OCI-LY3 (cell line): ENCODE measurements around the gene TBC1D7.

Source experiments
- H2AFZ ChIP-seq: fragments of 200-600, 300-600 bp; shearing (Covaris generic); 2 replicates; pipeline ENCODE4 v1.6.0; 2014; ENCODE audit warnings: antibody characterized with exemption, low read depth, low read length
- H3K27ac ChIP-seq: fragments of 200-600, 300-600 bp; sonication (generic); 2 replicates; pipeline ENCODE4 v1.5.1; 2014; ENCODE audit warnings: mild to moderate bottlenecking, low read length, moderate library complexity, mixed read lengths
- H3K27me3 ChIP-seq: fragments of 200-600, 300-600 bp; sonication (generic); 2 replicates; pipeline ENCODE4 v1.6.1; 2014; ENCODE audit warnings: low read depth, low read length, mixed read lengths
- H3K36me3 ChIP-seq: fragments of 200-600, 300-600 bp; sonication (generic); replicated peaks from 2 replicates; pipeline ENCODE3; 2014; ENCODE audit warnings: low read depth, low read length, mixed read lengths
- H3K4me1 ChIP-seq: fragments of 300-600, 200-600 bp; sonication (generic); 2 replicates; pipeline ENCODE4 v1.6.1; 2014; ENCODE audit warnings: low read length, mixed read lengths
- H3K4me2 ChIP-seq: fragments of 200-600, 300-600 bp; sonication (generic); 2 replicates; pipeline ENCODE4 v1.6.1; 2014; ENCODE audit warnings: low read length, mixed read lengths
- H3K4me3 ChIP-seq: fragments of 300-600, 200-600 bp; sonication (generic); 2 replicates; pipeline ENCODE4 v1.5.1; 2014; ENCODE audit warnings: antibody characterized with exemption, mild to moderate bottlenecking, low read length, moderate library complexity
- H3K79me2 ChIP-seq: fragments of 300-600, 200-600 bp; shearing (Covaris generic); 2 replicates; pipeline ENCODE4 v1.6.1; 2014; ENCODE audit warnings: mild to moderate bottlenecking, low read length, mixed read lengths
- H3K9ac ChIP-seq: fragments of 300-600, 200-600 bp; shearing (Covaris generic); 2 replicates; pipeline ENCODE4 v1.6.0; 2014; ENCODE audit warnings: mild to moderate bottlenecking, low read length, moderate library complexity
- H3K9me3 ChIP-seq: fragments of 200-600, 300-600 bp; shearing (Covaris generic); 2 replicates; pipeline ENCODE4 v1.6.1; 2014; ENCODE audit warnings: low read length, mixed read lengths; ENCODE audit not compliant: insufficient read depth
- H4K20me1 ChIP-seq: fragments of 200-600, 300-600 bp; sonication (generic); 2 replicates; pipeline ENCODE4 v1.6.1; 2016; ENCODE audit warnings: low read length, mixed read lengths; ENCODE audit not compliant: insufficient read depth
- CTCF ChIP-seq: fragments of 200-600, 300-600 bp; sonication (generic); IDR thresholded peaks from 2 replicates; pipeline ENCODE4 v1.5.1; 2014; ENCODE audit warnings: antibody characterized with exemption, low read length, low read depth
- EZH2phosphoT487 ChIP-seq: fragments of 200-600 bp; shearing (Covaris generic); IDR thresholded peaks from 2 replicates; pipeline ENCODE4 v1.6.1; 2018; ENCODE audit warnings: antibody characterized with exemption, mixed run types, low read depth

Gene TBC1D7

GRCh38 chr6:13302751-13303667, 25.3 kb downstream of the TBC1D7 start:
- H3K79me2 ChIP-seq, result no peaks in the 10 kb centered on the region
- peak overlapping the region; percentile 92 for H3K4me2 ChIP-seq
- peak overlapping the region; percentile 63 for H3K9ac ChIP-seq
- H3K9me3 ChIP-seq, result no peaks in the 10 kb centered on the region
- H4K20me1 ChIP-seq, result no peaks in the 10 kb centered on the region
- H3K4me3 ChIP-seq, result peak overlapping the region; percentile 68
- H3K27me3 ChIP-seq, result no peaks in the 10 kb centered on the region
- peak overlapping the region; percentile 91 for H3K27ac ChIP-seq
- H2AFZ ChIP-seq, result no peak overlapping the region
- H3K36me3 ChIP-seq, result peaks cover 10% of the 10 kb centered on the region
- peaks cover 97% of the 10 kb centered on the region for H3K4me1 ChIP-seq
- TF ChIP-seq CTCF (no peak), EZH2phosphoT487 (no peak)

- Histone ChIP-seq H3K79me2 (no peaks in the 10 kb centered on the region), H3K9ac (no peak overlapping the region), H3K27ac (peak overlapping the region; percentile 43), H3K27me3 (no peaks in the 10 kb centered on the region), H3K4me1 (peaks cover 97% of the 10 kb centered on the region), H3K4me2 (peak overlapping the region; percentile 71), H3K36me3 (peaks cover 14% of the 10 kb centered on the region), H3K4me3 (peak overlapping the region; percentile 47; the same call in 1 of the 2 replicates), H4K20me1 (no peaks in the 10 kb centered on the region), H3K9me3 (no peaks in the 10 kb centered on the region), H2AFZ (no peak overlapping the region)
- no peak for TF ChIP-seq CTCF
- no peak for TF ChIP-seq EZH2phosphoT487
These were observed 26.0 kb downstream of the TBC1D7 start for GRCh38 chr6:13302291-13302690.

- TF ChIP-seq CTCF (no peak), EZH2phosphoT487 (no peak)
- Histone ChIP-seq H2AFZ (no peak overlapping the region), H3K4me1 (peaks cover 98% of the 10 kb centered on the region), H3K36me3 (peaks cover 14% of the 10 kb centered on the region), H3K4me2 (peak overlapping the region; percentile 83; the same call in 1 of the 2 replicates), H4K20me1 (no peaks in the 10 kb centered on the region), H3K4me3 (no peak overlapping the region), H3K9ac (peak overlapping the region; percentile 37; the same call in 1 of the 2 replicates), H3K79me2 (no peaks in the 10 kb centered on the region), H3K9me3 (no peaks in the 10 kb centered on the region), H3K27ac (no peak overlapping the region), H3K27me3 (no peaks in the 10 kb centered on the region)
These were observed 27.4 kb downstream of the TBC1D7 start for GRCh38 chr6:13300643-13301590.

GRCh38 chr6:13299918-13300317, 28.4 kb downstream of the TBC1D7 start:
- Histone ChIP-seq H3K4me3 (peak overlapping the region; percentile 55), H3K79me2 (no peaks in the 10 kb centered on the region), H3K9me3 (no peaks in the 10 kb centered on the region), H3K4me1 (peaks cover 91% of the 10 kb centered on the region), H4K20me1 (no peaks in the 10 kb centered on the region), H3K27ac (peak overlapping the region; percentile 71), H3K9ac (peak overlapping the region; percentile 37; the same call in 1 of the 2 replicates), H3K4me2 (peak overlapping the region; percentile 83), H2AFZ (no peak overlapping the region), H3K36me3 (peaks cover 14% of the 10 kb centered on the region), H3K27me3 (no peaks in the 10 kb centered on the region)
- TF ChIP-seq CTCF (no peak), EZH2phosphoT487 (no peak)
